ENCODE data around the gene FEZ2. TPM values are rescaled to one million over a fixed set of nuclear protein-coding genes. Genes with fewer than 3 reads are reported as not detected.

Gene FEZ2
- total and polyA plus RNA-seq, 12 donors, result 13.9 to 103 (median 63.5) TPM

DNA sequence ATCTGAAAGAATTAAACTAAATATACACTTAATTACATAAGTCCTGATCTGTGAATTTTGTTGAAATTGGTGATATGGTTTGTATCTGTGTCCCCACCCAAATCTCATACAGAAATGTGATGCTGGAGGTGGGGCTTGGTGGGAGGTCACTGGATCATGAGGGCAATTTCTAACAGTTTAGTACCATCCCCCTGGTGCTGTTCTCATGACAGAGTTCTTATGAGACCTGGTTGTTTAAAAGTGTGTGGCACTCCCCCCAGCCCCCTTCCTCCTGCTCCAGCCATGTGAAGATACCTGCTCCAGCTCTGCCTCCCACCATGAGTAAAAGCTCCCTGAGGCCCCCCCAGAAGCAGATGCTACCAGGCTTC, 18.7 kb downstream of the FEZ2 start:
- no peak for DNase-seq
- H3K9me3 ChIP-seq (replicated peaks in 1 of 3), result no peaks in the 10 kb centered on the region
- no peaks in the 10 kb centered on the region for H3K4me1 ChIP-seq (replicated peaks in 1 of 2)
- peak overlapping the region in 1 of 5 donors; percentile 35 for H3K27ac ChIP-seq
- TF ChIP-seq, protein P1, sequence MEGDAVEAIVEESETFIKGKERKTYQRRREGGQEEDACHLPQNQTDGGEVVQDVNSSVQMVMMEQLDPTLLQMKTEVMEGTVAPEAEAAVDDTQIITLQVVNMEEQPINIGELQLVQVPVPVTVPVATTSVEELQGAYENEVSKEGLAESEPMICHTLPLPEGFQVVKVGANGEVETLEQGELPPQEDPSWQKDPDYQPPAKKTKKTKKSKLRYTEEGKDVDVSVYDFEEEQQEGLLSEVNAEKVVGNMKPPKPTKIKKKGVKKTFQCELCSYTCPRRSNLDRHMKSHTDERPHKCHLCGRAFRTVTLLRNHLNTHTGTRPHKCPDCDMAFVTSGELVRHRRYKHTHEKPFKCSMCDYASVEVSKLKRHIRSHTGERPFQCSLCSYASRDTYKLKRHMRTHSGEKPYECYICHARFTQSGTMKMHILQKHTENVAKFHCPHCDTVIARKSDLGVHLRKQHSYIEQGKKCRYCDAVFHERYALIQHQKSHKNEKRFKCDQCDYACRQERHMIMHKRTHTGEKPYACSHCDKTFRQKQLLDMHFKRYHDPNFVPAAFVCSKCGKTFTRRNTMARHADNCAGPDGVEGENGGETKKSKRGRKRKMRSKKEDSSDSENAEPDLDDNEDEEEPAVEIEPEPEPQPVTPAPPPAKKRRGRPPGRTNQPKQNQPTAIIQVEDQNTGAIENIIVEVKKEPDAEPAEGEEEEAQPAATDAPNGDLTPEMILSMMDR (IDR thresholded peaks at IDR 0.05), result no peak
- no peak for TF ChIP-seq POLR2A (IDR thresholded peaks at IDR 0.05)
- no peaks in the 10 kb centered on the region for H3K27me3 ChIP-seq
- H3K4me3 ChIP-seq, result no peak overlapping the region
- intact Hi-C loops (cut with DNase I), result no loop called here
- H3K36me3 ChIP-seq (replicated peaks in 1 of 2), result peaks cover 0 to 50% of the 10 kb centered on the region in 2 donors

DNA sequence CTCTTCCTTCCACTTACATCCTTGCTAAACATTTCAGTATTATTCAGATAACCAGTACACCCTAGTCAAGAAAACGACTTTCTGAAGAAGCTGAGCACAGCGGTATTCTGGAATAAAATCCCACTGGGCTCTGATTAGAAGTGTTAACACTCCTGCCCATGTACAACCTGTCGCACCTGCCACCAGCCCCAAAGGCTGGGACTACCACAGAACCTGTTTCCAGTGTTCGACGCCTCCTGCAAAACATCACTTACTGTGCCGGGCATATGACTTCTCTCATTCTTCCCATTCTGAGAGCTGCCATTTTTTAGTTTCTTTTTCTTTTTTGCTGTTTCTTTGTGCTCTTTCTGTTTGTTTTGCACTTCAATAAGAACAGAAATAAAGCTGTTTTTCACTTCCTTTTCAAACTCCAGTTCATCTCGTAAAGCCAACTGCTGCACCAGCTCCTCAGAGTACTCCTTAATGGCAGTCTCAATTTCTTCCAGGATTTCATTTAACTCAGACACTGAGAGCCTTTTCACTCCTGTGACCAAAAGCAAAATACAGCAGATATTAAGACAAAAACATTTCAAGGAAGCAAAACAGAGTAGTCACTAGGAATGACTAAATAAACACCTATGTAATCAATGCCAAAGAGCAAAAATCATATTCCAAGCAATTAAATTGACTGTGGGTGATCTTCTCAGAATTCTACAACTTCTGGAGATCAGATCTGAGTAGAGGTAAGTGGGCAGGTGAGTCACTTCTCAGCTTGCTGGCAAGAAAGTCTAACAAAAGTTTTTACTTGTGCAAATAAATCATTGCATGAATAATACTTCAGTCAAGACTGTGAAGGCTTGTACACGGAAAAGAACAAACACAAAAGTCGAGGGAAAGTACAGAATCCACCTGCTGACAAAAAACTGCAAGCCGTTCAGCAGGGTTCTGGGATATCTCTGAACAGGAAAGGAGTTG, 19.3 kb downstream of the FEZ2 start:
- WGBS, 4 donors, result 78 to 83% (median 80%) methylated on average over 10 of the region's 10 CpGs
- Histone ChIP-seq H3K36me3 (replicated peaks in 1 of 2) (peaks cover 0 to 50% of the 10 kb centered on the region in 2 donors), H3K4me1 (replicated peaks in 1 of 2) (no peaks in the 10 kb centered on the region), H3K4me3 (no peak overlapping the region), H3K9me3 (replicated peaks in 1 of 3) (no peaks in the 10 kb centered on the region), H3K27me3 (no peaks in the 10 kb centered on the region), H3K27ac (peak overlapping the region in 1 of 5 donors; percentile 35)
- no peak for DNase-seq
- intact Hi-C loops (cut with DNase I), result no loop called here
- TF ChIP-seq, protein P1 (IDR thresholded peaks at IDR 0.05), result no peak
- no peak for TF ChIP-seq POLR2A (IDR thresholded peaks at IDR 0.05)

DNA sequence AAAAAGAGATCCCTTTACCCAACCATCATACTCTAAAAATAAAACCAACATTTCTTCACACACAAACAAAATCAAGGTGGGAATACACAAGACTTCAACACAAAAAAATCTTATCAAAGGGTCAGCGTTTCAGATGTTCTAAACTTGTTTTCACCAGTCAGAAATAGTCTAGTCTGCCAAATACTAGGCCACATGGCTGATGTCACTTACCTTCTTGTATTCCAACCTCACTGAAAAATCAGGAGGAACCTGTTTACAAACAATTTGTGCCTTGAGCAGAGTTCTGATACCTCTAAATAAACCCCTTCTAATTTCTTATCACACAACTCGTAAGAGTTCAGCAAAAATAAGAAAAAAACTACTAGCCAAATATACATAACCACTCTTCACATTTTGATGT, 20.1 kb downstream of the FEZ2 start:
- intact Hi-C loops (cut with DNase I), result no loop called here
- Histone ChIP-seq H3K27ac (no peak overlapping the region), H3K4me1 (replicated peaks in 1 of 2) (peaks cover 0 to 1% of the 10 kb centered on the region in 2 donors), H3K9me3 (replicated peaks in 1 of 3) (no peaks in the 10 kb centered on the region), H3K4me3 (no peak overlapping the region), H3K36me3 (replicated peaks in 1 of 2) (peaks cover 0 to 46% of the 10 kb centered on the region in 2 donors), H3K27me3 (no peaks in the 10 kb centered on the region)
- no peak for TF ChIP-seq POLR2A (IDR thresholded peaks at IDR 0.05)
- TF ChIP-seq, protein P1 (IDR thresholded peaks at IDR 0.05), result no peak
- no peak for DNase-seq
- WGBS, 4 donors, result 88 to 97% (median 93%) methylated on average over 2 of the region's 2 CpGs

DNA sequence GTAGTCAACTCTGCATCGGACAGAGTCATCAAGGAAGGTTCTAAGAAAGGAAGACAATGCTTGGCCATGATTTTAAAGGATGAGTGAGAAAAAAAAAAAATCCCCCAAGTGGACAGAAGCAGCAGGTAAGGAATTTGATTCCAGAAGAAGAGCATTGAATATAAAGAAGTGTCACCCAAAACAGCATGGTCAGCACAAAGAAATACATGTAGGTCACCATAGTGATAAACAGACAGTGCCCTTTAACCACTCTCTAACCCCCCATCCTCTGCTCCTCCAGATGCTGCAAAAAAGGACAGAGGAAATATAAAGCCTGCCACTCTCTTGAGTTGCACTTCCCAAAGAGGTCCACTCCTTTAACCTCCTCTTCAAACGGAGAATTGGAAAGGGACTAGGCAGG, 23.4 kb downstream of the FEZ2 start:
- 80 to 98% (median 95%) methylated on average over 2 of the region's 2 CpGs for WGBS, 4 donors

More for the DNA sequence above, 23.4 kb downstream of the FEZ2 start:
- peaks cover 0 to 19% of the 10 kb centered on the region in 2 donors for H3K36me3 ChIP-seq (replicated peaks in 1 of 2)
- no peaks in the 10 kb centered on the region for H3K9me3 ChIP-seq (replicated peaks in 1 of 3)
- no peak overlapping the region for H3K4me3 ChIP-seq
- intact Hi-C loops (cut with DNase I), result no loop called here
- no peak for DNase-seq
- H3K27me3 ChIP-seq, result no peaks in the 10 kb centered on the region
- TF ChIP-seq POLR2A (IDR thresholded peaks at IDR 0.05), result no peak
- H3K4me1 ChIP-seq (replicated peaks in 1 of 2), result peaks cover 9 to 12% of the 10 kb centered on the region in 2 donors
- no peak overlapping the region for H3K27ac ChIP-seq

Data from adrenal gland (tissue), 12 donors.